Measurements from ENCODE around the gene KCNK4.
A peak's percentile ranks its signal among the peaks of the same experiment; 100 is the strongest.

The KCNK4 gene

GRCh38 chr11:64317325-64317960 lies 26.3 kb downstream of the KCNK4 start, which contains the start of gene TRMT112:
TRMT112 (minus strand) TSS chr11:64317559; CDS start chr11:64317526, 33 bp downstream.
- TF ChIP-seq FOXP2 (optimal IDR thresholded peaks at IDR 0.05; ENCODE audit: borderline replicate concordance, extremely low read depth, extremely low read length, insufficient read depth) (no peak), TAF1 (IDR thresholded peaks at IDR 0.05; ENCODE audit: borderline replicate concordance, insufficient read depth, low read length) (peak; percentile 74; the same call in 1 of the 2 replicates), SIN3A (IDR thresholded peaks at IDR 0.05; ENCODE audit: borderline replicate concordance, insufficient read depth, low read length) (peak; percentile 70; the same call in 1 of the 2 replicates), POLR2AphosphoS5 (IDR thresholded peaks at IDR 0.05; ENCODE audit: low read depth, low read length) (peak; percentile 69; the same call in 1 of the 2 replicates)

DNA sequence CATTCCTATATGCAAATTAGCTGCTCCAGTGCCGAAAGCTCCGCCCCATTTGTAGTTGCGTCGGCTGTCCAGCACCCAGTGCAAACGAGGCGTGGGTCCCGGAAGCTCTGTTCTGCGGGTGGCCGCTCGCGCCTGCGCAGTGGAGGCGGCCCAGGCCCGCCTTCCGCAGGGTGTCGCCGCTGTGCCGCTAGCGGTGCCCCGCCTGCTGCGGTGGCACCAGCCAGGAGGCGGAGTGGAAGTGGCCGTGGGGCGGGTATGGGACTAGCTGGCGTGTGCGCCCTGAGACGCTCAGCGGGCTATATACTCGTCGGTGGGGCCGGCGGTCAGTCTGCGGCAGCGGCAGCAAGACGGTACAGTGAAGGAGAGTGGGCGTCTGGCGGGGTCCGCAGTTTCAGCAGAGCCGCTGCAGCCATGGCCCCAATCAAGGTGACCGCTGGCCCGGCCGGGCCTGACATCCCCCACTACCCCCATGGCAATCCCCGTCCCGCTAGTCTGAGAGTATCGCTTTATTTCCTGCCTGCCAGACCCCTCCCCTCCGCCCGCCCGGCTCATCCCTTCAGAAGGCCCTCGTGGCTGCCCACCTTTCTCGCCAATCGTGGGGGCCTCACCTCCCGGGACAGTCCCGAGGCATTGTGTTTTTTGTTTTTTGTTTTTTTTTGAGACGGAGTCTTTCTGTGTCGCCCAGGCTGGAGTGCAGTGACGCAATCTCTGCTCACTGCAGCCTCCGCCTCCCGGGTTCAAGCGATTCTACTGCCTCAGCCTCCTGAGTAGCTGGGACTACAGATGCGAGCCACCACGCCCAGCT lies 27.1 kb downstream of the KCNK4 start, which contains the start of gene PRDX5:
TSS of gene PRDX5 (plus strand) at position 161 of the 805 bp plus-strand sequence. CDS start at position 256, 95 bp downstream.
- TF ChIP-seq, protein P1, sequence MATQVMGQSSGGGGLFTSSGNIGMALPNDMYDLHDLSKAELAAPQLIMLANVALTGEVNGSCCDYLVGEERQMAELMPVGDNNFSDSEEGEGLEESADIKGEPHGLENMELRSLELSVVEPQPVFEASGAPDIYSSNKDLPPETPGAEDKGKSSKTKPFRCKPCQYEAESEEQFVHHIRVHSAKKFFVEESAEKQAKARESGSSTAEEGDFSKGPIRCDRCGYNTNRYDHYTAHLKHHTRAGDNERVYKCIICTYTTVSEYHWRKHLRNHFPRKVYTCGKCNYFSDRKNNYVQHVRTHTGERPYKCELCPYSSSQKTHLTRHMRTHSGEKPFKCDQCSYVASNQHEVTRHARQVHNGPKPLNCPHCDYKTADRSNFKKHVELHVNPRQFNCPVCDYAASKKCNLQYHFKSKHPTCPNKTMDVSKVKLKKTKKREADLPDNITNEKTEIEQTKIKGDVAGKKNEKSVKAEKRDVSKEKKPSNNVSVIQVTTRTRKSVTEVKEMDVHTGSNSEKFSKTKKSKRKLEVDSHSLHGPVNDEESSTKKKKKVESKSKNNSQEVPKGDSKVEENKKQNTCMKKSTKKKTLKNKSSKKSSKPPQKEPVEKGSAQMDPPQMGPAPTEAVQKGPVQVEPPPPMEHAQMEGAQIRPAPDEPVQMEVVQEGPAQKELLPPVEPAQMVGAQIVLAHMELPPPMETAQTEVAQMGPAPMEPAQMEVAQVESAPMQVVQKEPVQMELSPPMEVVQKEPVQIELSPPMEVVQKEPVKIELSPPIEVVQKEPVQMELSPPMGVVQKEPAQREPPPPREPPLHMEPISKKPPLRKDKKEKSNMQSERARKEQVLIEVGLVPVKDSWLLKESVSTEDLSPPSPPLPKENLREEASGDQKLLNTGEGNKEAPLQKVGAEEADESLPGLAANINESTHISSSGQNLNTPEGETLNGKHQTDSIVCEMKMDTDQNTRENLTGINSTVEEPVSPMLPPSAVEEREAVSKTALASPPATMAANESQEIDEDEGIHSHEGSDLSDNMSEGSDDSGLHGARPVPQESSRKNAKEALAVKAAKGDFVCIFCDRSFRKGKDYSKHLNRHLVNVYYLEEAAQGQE (IDR thresholded peaks at IDR 0.05; ENCODE audit: insufficient read depth in 1 of 2, low read depth in 2 of 2, low read length in 2 of 2) = peak; percentile 17 to 76; a peak in 2 of 4 replicates
- TF ChIP-seq POLR2AphosphoS5 (IDR thresholded peaks at IDR 0.05; ENCODE audit: low read depth, low read length) (peak; percentile 16; the same call in 1 of the 2 replicates), TAF1 (IDR thresholded peaks at IDR 0.05; ENCODE audit: borderline replicate concordance, insufficient read depth, low read length) (no peak), SIN3A (IDR thresholded peaks at IDR 0.05; ENCODE audit: borderline replicate concordance, insufficient read depth, low read length) (no peak; the same call in 1 of the 2 replicates), FOXP2 (optimal IDR thresholded peaks at IDR 0.05; ENCODE audit: borderline replicate concordance, extremely low read depth, extremely low read length, insufficient read depth) (peak; percentile 94)

GRCh38 chr11:64318766-64319761 lies 28.0 kb downstream of the KCNK4 start:
- TF ChIP-seq SIN3A (IDR thresholded peaks at IDR 0.05; ENCODE audit: borderline replicate concordance, insufficient read depth, low read length) = no peak
- TF ChIP-seq TAF1 (IDR thresholded peaks at IDR 0.05; ENCODE audit: borderline replicate concordance, insufficient read depth, low read length) = no peak
- no peak for TF ChIP-seq POLR2AphosphoS5 (IDR thresholded peaks at IDR 0.05; ENCODE audit: low read depth, low read length)
- no peak for TF ChIP-seq FOXP2 (optimal IDR thresholded peaks at IDR 0.05; ENCODE audit: borderline replicate concordance, extremely low read depth, extremely low read length, insufficient read depth)
- TF ChIP-seq, protein P1 (IDR thresholded peaks at IDR 0.05; ENCODE audit: insufficient read depth in 1 of 2, low read depth in 2 of 2, low read length in 2 of 2) = no peak

DNA sequence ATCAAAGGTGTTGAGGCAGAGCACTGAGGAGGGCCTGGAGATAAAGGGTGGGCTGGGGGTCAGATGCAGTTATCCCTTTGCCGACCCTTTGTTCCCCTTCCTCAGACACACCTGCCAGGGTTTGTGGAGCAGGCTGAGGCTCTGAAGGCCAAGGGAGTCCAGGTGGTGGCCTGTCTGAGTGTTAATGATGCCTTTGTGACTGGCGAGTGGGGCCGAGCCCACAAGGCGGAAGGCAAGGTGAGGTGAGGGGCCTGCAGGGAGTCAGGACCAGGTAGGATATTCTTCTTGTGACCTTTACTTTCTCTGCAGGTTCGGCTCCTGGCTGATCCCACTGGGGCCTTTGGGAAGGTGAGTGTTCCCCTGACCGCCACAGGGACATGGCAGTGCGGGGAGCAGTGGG lies 29.5 kb downstream of the KCNK4 start:
- TF ChIP-seq, protein P1 (IDR thresholded peaks at IDR 0.05; ENCODE audit: insufficient read depth in 1 of 2, low read depth in 2 of 2, low read length in 2 of 2) = no peak
- TF ChIP-seq SIN3A (IDR thresholded peaks at IDR 0.05; ENCODE audit: borderline replicate concordance, insufficient read depth, low read length) (no peak), TAF1 (IDR thresholded peaks at IDR 0.05; ENCODE audit: borderline replicate concordance, insufficient read depth, low read length) (no peak), FOXP2 (optimal IDR thresholded peaks at IDR 0.05; ENCODE audit: borderline replicate concordance, extremely low read depth, extremely low read length, insufficient read depth) (no peak), POLR2AphosphoS5 (IDR thresholded peaks at IDR 0.05; ENCODE audit: low read depth, low read length) (no peak)

Measured in PFSK-1 (cell line).